IPS-11a (cell line): ENCODE measurements around the gene NR1D1.

ENCODE experiments used
- H3K4me3 ChIP-seq: one replicate; pipeline ENCODE4 v1.5.1; 2013; ENCODE audit warnings: low read depth, low read length, control low read depth

Gene NR1D1

GRCh38 chr17:40097931-40098845 is 2.2 kb downstream of the NR1D1 start:
- H3K4me3 ChIP-seq, result no peak overlapping the region

DNA sequence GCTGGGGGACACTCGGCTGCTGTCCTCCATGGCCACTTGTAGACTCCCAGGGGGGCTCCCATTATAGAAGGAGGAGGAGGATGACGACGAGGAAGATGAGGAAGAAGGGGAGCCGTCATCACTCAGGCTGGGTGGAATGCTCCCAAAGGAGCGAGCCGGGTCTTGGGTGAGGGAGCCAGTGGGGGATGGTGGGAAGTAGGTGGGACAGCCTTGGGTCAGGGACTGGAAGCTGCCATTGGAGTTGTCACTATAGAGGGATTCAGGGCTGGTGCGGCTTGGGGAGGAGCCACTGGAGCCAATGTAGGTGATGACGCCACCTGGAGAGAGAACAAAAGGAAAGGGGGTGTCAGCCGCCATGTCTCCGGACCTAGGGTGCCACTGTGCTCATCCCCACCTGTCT is 3.3 kb downstream of the NR1D1 start:
- H3K4me3 ChIP-seq, result no peak overlapping the region

- no peak overlapping the region for H3K4me3 ChIP-seq
Measured at GRCh38 chr17:40095944-40096791, 4.2 kb downstream of the NR1D1 start.

- no peak overlapping the region for H3K4me3 ChIP-seq
Measured at GRCh38 chr17:40095351-40095943, 4.9 kb downstream of the NR1D1 start.

GRCh38 chr17:40094874-40095273 is 5.5 kb downstream of the NR1D1 start:
- no peak overlapping the region for H3K4me3 ChIP-seq

- H3K4me3 ChIP-seq, result no peak overlapping the region
Measured at GRCh38 chr17:40093580-40094201, 6.7 kb downstream of the NR1D1 start.

DNA sequence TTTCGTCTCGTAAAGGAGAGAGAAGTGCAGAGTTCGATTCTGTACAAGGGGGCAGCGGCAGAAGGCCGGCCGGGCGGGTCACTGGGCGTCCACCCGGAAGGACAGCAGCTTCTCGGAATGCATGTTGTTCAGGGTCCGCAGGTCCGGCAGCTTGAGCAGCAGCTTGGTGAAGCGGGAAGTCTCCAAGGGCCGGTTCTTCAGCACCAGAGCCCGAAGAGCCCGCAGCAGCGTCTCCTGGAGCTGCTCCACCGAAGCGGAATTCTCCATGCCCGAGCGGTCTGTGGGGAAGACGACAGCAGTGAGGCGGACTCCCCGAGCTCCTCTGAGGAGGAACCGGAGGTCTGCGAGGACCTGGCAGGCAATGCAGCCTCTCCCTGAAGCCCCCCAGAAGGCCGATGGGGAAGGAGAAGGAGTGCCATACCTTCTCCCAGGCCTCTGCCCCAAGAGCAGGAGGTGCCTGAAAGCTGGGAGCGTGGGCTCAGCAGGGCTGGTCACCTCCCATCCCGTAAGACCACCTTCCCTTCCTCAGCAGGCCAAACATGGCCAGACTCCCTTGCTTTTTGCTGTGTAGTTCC is 7.3 kb downstream of the NR1D1 start:
- no peak overlapping the region for H3K4me3 ChIP-seq

GRCh38 chr17:40092581-40092980 is 7.8 kb downstream of the NR1D1 start:
- H3K4me3 ChIP-seq, result no peak overlapping the region

- no peak overlapping the region for H3K4me3 ChIP-seq
Measured at GRCh38 chr17:40091691-40092397, 8.5 kb downstream of the NR1D1 start.

DNA sequence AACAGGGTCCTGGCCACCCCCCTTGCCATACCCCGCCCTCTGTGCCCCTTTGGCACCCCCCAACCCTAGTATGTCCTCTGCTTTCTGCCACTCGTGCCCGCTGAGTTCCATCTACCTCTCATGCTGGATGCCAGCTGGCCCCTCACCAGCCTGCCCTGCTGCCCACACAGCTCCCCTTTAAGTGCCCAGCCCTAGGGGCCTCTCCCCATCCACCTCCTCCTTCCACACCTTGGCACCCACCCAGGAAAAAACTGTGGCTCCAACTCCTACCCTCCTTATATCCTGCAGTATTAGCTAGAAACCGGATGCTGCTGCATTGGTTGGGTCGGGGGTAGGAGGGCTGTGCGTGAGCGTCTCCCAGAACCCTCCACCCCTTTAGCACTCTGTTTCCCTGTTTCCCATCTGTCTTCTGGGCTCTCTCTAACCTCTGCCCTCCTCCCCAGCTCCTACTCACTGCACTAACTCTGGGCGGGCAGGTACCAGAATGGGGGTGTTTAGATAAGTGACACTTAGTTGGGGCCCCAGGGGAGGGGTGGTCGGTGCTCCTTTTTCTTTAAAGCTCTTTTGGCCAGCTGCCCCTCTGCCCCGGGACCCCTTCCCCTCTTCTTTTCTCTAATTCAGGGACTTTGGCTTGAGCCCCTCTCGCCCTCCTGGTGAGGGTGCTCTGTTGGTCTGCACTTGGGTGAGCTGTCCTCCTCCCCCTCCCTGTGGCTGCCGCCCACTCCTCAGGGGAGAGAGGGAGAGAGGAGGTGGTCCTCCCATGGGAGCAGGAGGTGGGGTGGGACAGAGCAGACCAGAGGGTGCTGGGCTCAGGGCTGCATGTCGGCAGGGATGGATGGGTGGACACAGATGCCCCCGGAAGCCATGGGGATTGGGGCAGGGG is 9.9 kb downstream of the NR1D1 start:
- no peak overlapping the region for H3K4me3 ChIP-seq

GRCh38 chr17:40089077-40089895 is 11.1 kb downstream of the NR1D1 start:
- no peak overlapping the region for H3K4me3 ChIP-seq

DNA sequence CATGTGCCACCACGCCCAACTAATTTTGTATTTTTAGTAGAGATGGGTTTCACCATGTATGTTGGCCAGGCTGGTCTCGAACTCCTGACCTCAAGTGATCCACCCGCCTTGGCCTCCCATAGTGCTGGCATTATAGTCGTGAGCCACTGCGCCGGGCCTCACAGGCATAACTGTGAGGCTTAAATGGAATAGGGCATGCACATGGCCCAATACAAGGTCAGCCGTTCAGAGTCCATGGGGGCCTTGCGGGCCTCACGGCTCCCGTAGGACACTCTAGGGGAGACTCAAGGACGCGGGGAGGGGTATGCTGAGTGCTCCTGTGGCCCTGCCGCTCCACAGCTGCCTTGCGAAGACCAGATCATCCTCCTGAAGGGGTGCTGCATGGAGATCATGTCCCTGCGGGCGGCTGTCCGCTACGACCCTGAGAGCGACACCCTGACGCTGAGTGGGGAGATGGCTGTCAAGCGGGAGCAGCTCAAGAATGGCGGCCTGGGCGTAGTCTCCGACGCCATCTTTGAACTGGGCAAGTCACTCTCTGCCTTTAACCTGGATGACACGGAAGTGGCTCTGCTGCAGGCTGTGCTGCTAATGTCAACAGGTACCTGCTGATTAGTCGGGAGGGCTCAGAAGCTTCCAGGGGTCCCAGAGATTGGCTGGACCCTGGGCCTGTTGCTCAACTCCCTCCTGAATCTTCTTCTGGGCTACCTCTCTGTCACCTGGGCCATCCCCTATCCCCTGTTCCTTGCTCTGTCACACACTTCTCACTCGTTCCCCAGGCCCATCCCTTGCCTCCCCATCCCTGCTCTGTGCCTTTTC is 12.3 kb downstream of the NR1D1 start:
- no peak overlapping the region for H3K4me3 ChIP-seq

GRCh38 chr17:40087049-40087794 is 13.2 kb downstream of the NR1D1 start:
- H3K4me3 ChIP-seq, result no peak overlapping the region

- H3K4me3 ChIP-seq, result no peak overlapping the region
Measured at GRCh38 chr17:40086150-40087044, 14.0 kb downstream of the NR1D1 start.

DNA sequence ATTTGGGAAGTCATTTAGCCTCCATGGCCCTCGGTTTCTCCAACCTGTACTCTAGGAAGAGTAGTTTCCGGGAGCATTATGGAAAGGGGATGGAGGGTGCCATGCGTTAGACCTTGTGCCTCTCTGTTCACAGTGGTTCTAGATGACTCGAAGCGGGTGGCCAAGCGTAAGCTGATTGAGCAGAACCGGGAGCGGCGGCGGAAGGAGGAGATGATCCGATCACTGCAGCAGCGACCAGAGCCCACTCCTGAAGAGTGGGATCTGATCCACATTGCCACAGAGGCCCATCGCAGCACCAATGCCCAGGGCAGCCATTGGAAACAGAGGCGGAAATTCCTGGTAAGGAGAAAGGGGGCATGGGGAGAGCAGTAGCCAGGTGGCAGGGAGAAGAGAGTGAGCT is 15.9 kb downstream of the NR1D1 start:
- no peak overlapping the region for H3K4me3 ChIP-seq

DNA sequence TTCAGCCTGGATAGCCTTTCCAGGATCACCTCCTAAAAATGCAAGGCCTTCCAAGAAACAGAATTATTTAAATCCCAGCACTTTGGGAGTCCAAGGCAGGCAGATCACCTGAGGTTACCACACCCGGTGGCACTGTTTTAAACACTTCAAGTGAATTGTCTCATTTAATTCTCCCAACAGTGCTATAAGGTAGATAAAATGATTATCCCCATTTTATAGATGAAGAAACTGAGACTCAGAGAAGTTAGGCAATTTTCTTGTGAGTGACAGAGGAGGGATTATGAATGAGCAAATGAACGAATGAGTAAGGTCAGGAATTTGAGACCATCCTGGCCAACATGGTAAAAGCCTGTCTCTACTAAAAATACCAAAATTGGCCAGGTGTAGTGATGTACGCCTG is 20.8 kb downstream of the NR1D1 start:
- no peak overlapping the region for H3K4me3 ChIP-seq
